SK-N-SH treated with all-trans-retinoic acid at 6 μM for 48 hours (cell line): ENCODE measurements around the gene CFAP65.

Experiments
- BACH2 ChIP-seq: fragments of 250-450 bp; sonication (Bioruptor Pico); IDR thresholded peaks from 2 replicates; pipeline ENCODE4 v1.9.0; 2021; ENCODE audit warnings: mild to moderate bottlenecking, borderline replicate concordance
- CREB5 ChIP-seq: fragments of 250-450 bp; sonication (Bioruptor Pico); IDR thresholded peaks from 2 replicates; pipeline ENCODE4 v1.5.1; 2020; ENCODE audit warnings: low read depth, mild to moderate bottlenecking, moderate library complexity
- CSDC2 ChIP-seq: fragments of 250-450 bp; sonication (Bioruptor Pico); IDR thresholded peaks from 2 replicates; pipeline ENCODE4 v1.5.0; 2020; ENCODE audit warnings: mild to moderate bottlenecking, moderate library complexity
- ESRRG ChIP-seq: fragments of 250-450 bp; sonication (Bioruptor Pico); IDR thresholded peaks from 2 replicates; pipeline ENCODE4 v1.6.1; 2021; ENCODE audit warnings: mild to moderate bottlenecking
- ISL1 ChIP-seq: fragments of 250-450 bp; sonication (Bioruptor Pico); IDR thresholded peaks from 2 replicates; pipeline ENCODE4 v2.1.2; 2022; ENCODE audit warnings: mild to moderate bottlenecking, moderate library complexity
- PATZ1 ChIP-seq: fragments of 250-450 bp; sonication (Bioruptor Pico); IDR thresholded peaks from 2 replicates; pipeline ENCODE4 v1.8.0; 2020; ENCODE audit warnings: mild to moderate bottlenecking, moderate library complexity, borderline replicate concordance
- RARB ChIP-seq: fragments of 250-450 bp; sonication (Bioruptor Pico); IDR thresholded peaks from 2 replicates; pipeline ENCODE4 v1.8.0; 2021; ENCODE audit warnings: mild to moderate bottlenecking, moderate library complexity
- SNAI2 ChIP-seq: fragments of 250-450 bp; sonication (Bioruptor Pico); IDR thresholded peaks from 2 replicates; pipeline ENCODE4 v1.5.0; 2020; ENCODE audit warnings: mild to moderate bottlenecking, moderate library complexity
- TCF4 ChIP-seq: fragments of 250-450 bp; sonication (Bioruptor Pico); IDR thresholded peaks from 2 replicates; pipeline ENCODE4 v1.8.0; 2021; ENCODE audit warnings: mild to moderate bottlenecking, moderate library complexity, borderline replicate concordance
- TOX ChIP-seq: fragments of 250-450 bp; sonication (Bioruptor Pico); IDR thresholded peaks from 2 replicates; pipeline ENCODE4 v1.8.0; 2021; ENCODE audit warnings: mild to moderate bottlenecking, moderate library complexity, borderline replicate concordance
- TSHZ2 ChIP-seq: fragments of 250-450 bp; sonication (Bioruptor Pico); IDR thresholded peaks from 2 replicates; pipeline ENCODE4 v1.5.0; 2020; ENCODE audit warnings: mild to moderate bottlenecking, moderate library complexity
- ZFP3 ChIP-seq: fragments of 250-450 bp; sonication (Bioruptor Pico); IDR thresholded peaks from 2 replicates; pipeline ENCODE4 v1.5.0; 2020; ENCODE audit warnings: mild to moderate bottlenecking, moderate library complexity
- ZFP30 ChIP-seq: fragments of 450-650 bp; formaldehyde crosslinking; IDR thresholded peaks from 2 replicates; pipeline ENCODE4 v1.5.0; 2022; ENCODE audit warnings: mild to moderate bottlenecking, moderate library complexity
- ZNF565 ChIP-seq: fragments of 450-650 bp; formaldehyde crosslinking; conservative IDR thresholded peaks from 2 replicates; pipeline ENCODE4 v1.5.0; 2020; ENCODE audit warnings: low read depth, mild to moderate bottlenecking, moderate library complexity

- TF ChIP-seq CSDC2 (CRISPR knock-in tag) = no peak
- no peak for TF ChIP-seq PATZ1 (CRISPR knock-in tag)
- TF ChIP-seq ZFP30 (CRISPR knock-in tag) = no peak
- no peak for TF ChIP-seq ZFP3
- TF ChIP-seq TSHZ2 (CRISPR knock-in tag) = no peak
- no peak for TF ChIP-seq TCF4 (CRISPR knock-in tag)
- no peak for TF ChIP-seq RARB (CRISPR knock-in tag)
- no peak for TF ChIP-seq CREB5 (CRISPR knock-in tag)
- no peak for TF ChIP-seq ZNF565
- no peak for TF ChIP-seq BACH2 (CRISPR knock-in tag)
- no peak for TF ChIP-seq ESRRG (CRISPR knock-in tag)
- no peak for TF ChIP-seq TOX (CRISPR knock-in tag)
- no peak for TF ChIP-seq SNAI2
- no peak for TF ChIP-seq ISL1 (CRISPR knock-in tag)
Observed at GRCh38 chr2:219025637-219026585, 15.4 kb downstream of the CFAP65 start.
